Naive B cell (primary cell): ENCODE measurements around the gene AGAP2. TPM values are rescaled to one million over a fixed set of nuclear protein-coding genes. Genes with fewer than 3 reads are reported as not detected.
A peak's percentile ranks its signal among the peaks of the same experiment; 100 is the strongest.

Experiments
- ATAC-seq, 2 donors: fragments of 150-1000 bp; cut with Tn5 transposase; 2 replicates each; pipeline ENCODE4 v1.10.0; 2021; ENCODE audit warnings: low read depth in 2 of 2, mild to moderate bottlenecking in 2 of 2, moderate library complexity in 2 of 2
- DNase-seq: peaks from one replicate; pipeline ENCODE4 v3.0.0; 2022
- H3K27ac Mint-ChIP-seq, 6 donors: one replicate each; pipeline ENCODE4 v1.8.0; 2020 to 2022; ENCODE audit warnings: mild to moderate bottlenecking in 6 of 6, mixed read lengths in 6 of 6, moderate library complexity in 5 of 6, inconsistent platforms in 2 of 6
- H3K27me3 Mint-ChIP-seq, 3 donors: one replicate each; pipeline ENCODE4 v1.8.0; 2021 to 2022; ENCODE audit warnings: mixed read lengths in 3 of 3, mild to moderate bottlenecking in 1 of 3
- H3K36me3 Mint-ChIP-seq, 2 donors: one replicate each; pipeline ENCODE4 v1.8.0; 2020 to 2022; ENCODE audit warnings: mixed read lengths in 2 of 2, inconsistent platforms in 1 of 2, mild to moderate bottlenecking in 1 of 2
- H3K4me1 Mint-ChIP-seq, 3 donors: one replicate each; pipeline ENCODE4 v1.8.0; 2020 to 2022; ENCODE audit warnings: mixed read lengths in 3 of 3, inconsistent platforms in 1 of 3, mild to moderate bottlenecking in 1 of 3, moderate library complexity in 1 of 3
- H3K4me3 Mint-ChIP-seq, 8 donors: one replicate each; pipeline ENCODE4 v1.8.0; 2020 to 2022; ENCODE audit warnings: mild to moderate bottlenecking in 8 of 8, mixed read lengths in 8 of 8, moderate library complexity in 8 of 8, inconsistent platforms in 2 of 8
- H3K9me3 Mint-ChIP-seq, 7 donors: one replicate each; pipeline ENCODE4 v1.8.0; 2020 to 2022; ENCODE audit warnings: mixed read lengths in 7 of 7, mild to moderate bottlenecking in 5 of 7, inconsistent platforms in 2 of 7, moderate library complexity in 1 of 7
- polyA plus RNA-seq, 6 donors: library from polyadenylated mRNA; unstranded; fragments of 300-500 nt; fragmentation: Illumina TruSeq; gene quantifications; one replicate each; pipeline ENCODE4 v1.2.3, GENCODE V29; 2021; ENCODE audit warnings: low read depth in 6 of 6

Gene AGAP2
- polyA plus RNA-seq, 6 donors from 2014 or later = 1.2 to 4.0 (median 2.1) TPM

DNA sequence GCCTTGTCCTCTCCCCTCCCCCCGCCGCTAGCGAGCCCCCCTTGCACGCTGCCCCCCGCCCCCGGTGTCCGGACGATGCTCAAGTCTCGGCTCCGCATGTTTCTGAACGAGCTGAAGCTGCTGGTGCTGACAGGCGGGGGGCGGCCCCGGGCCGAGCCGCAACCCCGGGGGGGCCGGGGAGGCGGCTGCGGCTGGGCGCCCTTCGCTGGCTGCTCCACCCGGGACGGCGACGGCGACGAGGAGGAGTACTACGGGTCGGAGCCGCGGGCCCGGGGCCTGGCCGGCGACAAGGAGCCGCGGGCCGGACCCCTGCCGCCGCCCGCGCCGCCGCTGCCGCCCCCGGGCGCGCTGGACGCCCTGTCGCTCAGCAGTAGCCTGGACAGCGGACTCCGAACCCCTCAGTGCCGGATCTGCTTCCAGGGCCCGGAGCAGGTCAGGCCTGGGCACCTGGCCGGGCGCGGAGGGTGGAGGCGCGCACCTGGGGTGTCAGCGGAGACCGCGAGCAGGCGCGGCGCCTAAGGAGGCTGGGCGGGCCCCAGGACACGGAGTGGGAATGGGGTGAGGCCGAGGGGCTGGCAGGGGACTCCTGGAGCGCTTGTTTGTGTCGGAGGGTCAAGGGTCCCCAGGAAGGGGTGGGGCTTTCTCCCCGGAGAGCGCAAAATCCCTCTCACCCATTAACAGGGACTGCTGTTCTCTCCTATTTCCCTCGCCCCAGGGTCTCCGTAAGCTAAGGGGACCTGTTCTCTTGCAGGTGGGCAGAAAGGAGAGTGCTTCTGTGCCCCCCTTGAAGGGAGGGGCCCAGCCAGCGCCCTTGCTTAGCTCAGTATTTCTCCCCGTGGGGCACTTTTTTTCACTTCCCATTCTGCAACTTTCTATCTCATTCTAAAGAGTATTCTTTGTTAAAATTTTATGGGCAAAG is 17.2 kb upstream of the AGAP2 start:
- peaks cover 63 to 81% (median 74%) of the 10 kb centered on the region in 3 donors for H3K4me1 Mint-ChIP-seq
- H3K27ac Mint-ChIP-seq = peak overlapping the region; percentile 66 to 98 (median 95)
- H3K4me3 Mint-ChIP-seq = peak overlapping the region; percentile 83 to 96 (median 92)
- DNase-seq (peak; percentile 67), ATAC-seq (peak; percentile 24 to 28)
- no peaks in the 10 kb centered on the region for H3K9me3 Mint-ChIP-seq
- no peaks in the 10 kb centered on the region for H3K27me3 Mint-ChIP-seq
- peaks cover 7 to 8% of the 10 kb centered on the region in 2 donors for H3K36me3 Mint-ChIP-seq

DNA sequence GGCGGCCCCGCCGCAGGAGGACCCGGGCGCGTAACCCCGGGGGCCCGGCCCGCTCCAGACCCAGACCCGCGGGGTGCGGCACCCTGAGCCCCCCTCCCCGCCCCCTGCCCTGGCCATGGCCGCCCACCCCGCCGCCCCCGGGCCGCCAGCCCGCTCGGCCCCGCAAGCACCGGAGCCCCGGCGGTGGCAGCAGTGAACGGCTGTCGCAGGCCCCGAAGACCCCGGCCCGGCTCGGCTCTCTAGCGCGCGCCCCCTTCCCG is 16.6 kb upstream of the AGAP2 start:
- Mint-ChIP-seq H3K36me3 (peaks cover 7 to 8% of the 10 kb centered on the region in 2 donors), H3K9me3 (no peaks in the 10 kb centered on the region), H3K27me3 (no peaks in the 10 kb centered on the region), H3K4me1 (peaks cover 62 to 83% (median 70%) of the 10 kb centered on the region in 3 donors), H3K27ac (peak overlapping the region in 1 of 6 donors; percentile 91), H3K4me3 (peak overlapping the region in 3 of 8 donors; percentile 84 to 85 (median 85))
- ATAC-seq (no peak), DNase-seq (no peak)

DNA sequence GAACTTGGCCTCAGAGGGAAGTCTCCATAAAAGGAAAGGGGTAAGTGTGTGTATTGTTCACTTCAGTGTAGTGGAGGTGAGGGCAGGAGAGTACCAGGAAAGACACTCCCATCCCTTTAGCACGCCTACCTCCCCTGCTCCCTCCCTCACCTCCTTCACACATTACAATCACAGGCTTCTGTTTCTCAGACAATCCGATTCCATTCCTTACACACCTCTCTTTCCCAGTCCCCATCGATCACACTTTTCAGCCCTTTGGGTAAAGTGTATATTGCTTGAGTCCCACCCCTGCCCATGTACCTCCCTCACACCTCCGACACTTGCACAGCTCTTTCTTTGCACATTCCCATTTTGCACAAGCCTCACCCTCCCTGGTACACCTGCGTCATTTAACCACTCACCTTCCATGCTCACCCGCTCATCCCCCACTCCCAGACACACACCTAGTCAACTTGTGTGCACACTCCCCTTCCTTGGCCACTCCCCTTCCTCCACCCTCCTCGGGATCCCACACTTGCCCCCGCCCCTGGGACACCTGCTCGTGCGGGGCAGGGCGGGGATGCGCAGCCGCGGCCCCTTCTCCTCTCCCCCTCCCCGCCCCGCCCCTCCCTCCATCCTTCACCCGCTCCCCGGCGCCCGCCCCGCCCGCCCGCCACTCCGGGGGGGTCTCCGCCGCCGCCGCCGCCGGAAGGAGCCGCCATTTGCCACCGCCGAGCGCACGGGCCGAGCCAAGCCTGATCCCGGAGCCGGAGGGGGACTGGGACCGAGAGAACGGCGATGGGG is 16.1 kb upstream of the AGAP2 start, which contains the start of gene MARCHF9:
Gene MARCHF9, plus strand, starts transcription at position 693 of the 783 bp plus-strand sequence. CDS start 426 bp downstream, outside the sequence.
- DNase-seq = peak; percentile 73

DNA sequence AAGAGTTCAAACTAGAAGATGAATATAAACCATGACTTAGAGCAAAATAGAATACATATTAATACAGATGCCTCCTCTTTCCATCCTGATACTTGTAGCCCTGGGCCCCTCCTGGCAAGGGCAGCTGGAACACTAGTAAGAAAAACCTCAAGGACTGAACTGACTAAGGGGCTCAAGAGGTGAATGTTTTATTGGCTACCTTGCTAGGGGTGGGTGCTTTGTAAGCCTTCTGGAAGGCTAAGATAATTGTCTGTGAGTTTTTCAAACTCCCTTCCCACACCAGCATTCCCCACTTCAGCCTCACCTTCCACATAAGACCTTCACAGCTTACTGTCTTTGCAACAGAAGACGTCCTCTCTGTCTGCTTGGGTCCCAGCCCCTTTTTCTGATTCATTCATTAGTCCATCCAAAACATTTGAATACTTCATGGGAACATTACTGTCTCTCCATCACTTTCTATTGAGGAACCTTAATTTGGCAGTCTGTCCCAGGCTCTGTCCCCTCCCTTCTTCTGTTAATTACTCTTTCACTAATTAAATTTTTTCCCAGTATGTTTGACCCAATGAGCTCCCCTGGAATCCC is 15.3 kb upstream of the AGAP2 start:
- no peak for DNase-seq
- Mint-ChIP-seq H3K36me3 (peaks cover 0 to 7% of the 10 kb centered on the region in 2 donors), H3K27ac (peak overlapping the region; percentile 83 to 99 (median 96)), H3K4me3 (peak overlapping the region; percentile 84 to 97 (median 92)), H3K4me1 (peaks cover 51 to 72% (median 59%) of the 10 kb centered on the region in 3 donors), H3K9me3 (no peaks in the 10 kb centered on the region), H3K27me3 (no peaks in the 10 kb centered on the region)
- ATAC-seq = no peak

More for the DNA sequence above, 16.1 kb upstream of the AGAP2 start, which contains the start of gene MARCHF9:
- ATAC-seq = peak; percentile 17 to 20
- Mint-ChIP-seq H3K27me3 (no peaks in the 10 kb centered on the region), H3K36me3 (peaks cover 4 to 7% of the 10 kb centered on the region in 2 donors), H3K4me1 (peaks cover 56 to 79% (median 66%) of the 10 kb centered on the region in 3 donors), H3K4me3 (peak within 1 kb of the TSS; percentile 85 to 97 (median 94)), H3K27ac (peak within 1 kb of the TSS; percentile 91 to 99 (median 97)), H3K9me3 (no peaks in the 10 kb centered on the region)

DNA sequence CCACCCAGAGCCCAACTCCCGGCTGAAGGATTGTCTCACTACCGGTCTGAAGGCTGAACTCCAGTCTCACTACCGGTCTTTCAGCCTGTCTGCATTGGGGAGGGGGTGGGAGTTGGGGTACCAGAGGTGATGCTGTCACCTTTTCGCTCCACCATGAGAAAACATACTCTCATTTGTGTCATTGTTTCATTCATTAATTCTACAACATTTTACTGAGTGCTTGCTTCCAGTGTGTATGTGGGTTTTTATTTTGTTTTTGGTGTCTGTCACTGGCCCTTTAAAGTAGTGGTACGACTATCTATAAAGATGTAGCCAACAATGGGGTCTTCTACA is 14.1 kb upstream of the AGAP2 start:
- no peak for ATAC-seq
- Mint-ChIP-seq H3K4me1 (peaks cover 45 to 63% (median 53%) of the 10 kb centered on the region in 3 donors), H3K9me3 (no peaks in the 10 kb centered on the region)

DNA sequence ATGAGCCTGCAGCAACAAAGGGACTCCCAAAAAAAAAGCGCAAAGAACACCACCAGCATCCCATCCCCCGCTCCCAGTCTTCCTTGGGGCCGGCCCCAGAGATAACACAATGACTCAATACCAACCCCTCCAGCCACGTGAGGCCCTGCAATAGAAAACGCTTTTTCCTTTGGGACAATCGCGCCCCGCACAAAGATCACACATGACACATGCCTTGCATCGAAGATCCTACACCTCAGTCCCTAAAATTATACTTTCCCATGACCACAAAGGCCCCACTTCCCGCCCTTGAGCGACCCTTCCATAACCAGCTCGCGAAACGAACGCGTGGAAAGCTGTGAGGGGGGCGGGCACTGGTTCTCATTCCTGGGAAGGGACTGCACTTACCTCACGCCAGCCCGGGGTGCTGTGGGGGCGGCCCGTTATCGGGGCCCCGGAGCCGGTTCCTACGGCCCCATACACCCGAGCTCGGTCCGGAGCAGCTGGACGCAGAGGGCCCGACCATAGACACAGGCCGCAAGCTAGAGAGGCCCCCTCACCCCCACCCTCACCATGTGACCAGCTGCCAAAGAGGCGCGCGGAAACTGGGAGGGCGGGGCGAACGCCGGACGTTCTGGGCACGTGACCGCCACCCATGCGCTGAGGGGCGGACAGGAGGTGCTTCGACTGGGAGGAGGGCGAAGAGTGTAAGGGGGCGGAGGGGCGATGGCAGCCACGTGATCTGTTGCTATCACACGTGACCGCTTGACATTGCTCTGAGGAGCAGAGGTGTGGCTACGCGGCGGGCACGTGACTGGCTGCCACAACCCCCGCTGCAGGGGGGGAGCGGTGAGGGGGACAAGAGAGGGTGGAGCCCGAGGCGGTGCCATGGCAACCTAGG is 13.5 kb upstream of the AGAP2 start, which contains the start of gene CDK4:
Gene CDK4, minus strand, starts transcription at position 523 of the 880 bp plus-strand sequence. CDS start 593 bp downstream, outside the sequence.
- H3K4me3 Mint-ChIP-seq = peak within 1 kb of the TSS; percentile 85 to 98 (median 94)
- no peaks in the 10 kb centered on the region for H3K27me3 Mint-ChIP-seq
- H3K36me3 Mint-ChIP-seq = no peaks in the 10 kb centered on the region
- DNase-seq (peak; percentile 99), ATAC-seq (peak; percentile 75 to 77)
- H3K4me1 Mint-ChIP-seq = peaks cover 48 to 58% (median 50%) of the 10 kb centered on the region in 3 donors
- peak within 1 kb of the TSS; percentile 83 to 99 (median 96) for H3K27ac Mint-ChIP-seq
- no peaks in the 10 kb centered on the region for H3K9me3 Mint-ChIP-seq

More for the DNA sequence above, 14.1 kb upstream of the AGAP2 start:
- Mint-ChIP-seq H3K36me3 (no peaks in the 10 kb centered on the region), H3K27ac (peak overlapping the region; percentile 83 to 99 (median 96)), H3K4me3 (peak overlapping the region; percentile 85 to 98 (median 94)), H3K27me3 (no peaks in the 10 kb centered on the region)
- no peak for DNase-seq

DNA sequence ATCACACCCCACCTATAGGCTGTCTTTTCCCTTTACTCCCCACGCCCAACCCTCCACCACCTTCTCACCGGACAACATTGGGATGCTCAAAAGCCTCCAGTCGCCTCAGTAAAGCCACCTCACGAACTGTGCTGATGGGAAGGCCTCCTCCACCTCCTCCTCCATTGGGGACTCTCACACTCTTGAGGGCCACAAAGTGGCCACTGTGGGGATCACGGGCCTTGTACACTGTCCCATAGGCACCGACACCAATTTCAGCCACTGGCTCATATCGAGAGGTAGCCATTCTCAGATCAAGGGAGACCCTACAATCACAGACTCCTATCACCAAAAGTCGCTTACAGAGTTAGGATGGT is 12.9 kb upstream of the AGAP2 start:
- ATAC-seq (no peak), DNase-seq (no peak)
- no peaks in the 10 kb centered on the region for H3K9me3 Mint-ChIP-seq
- peaks cover 43 to 54% (median 47%) of the 10 kb centered on the region in 3 donors for H3K4me1 Mint-ChIP-seq
- H3K4me3 Mint-ChIP-seq = peak overlapping the region; percentile 85 to 98 (median 94)
- H3K27me3 Mint-ChIP-seq = no peaks in the 10 kb centered on the region
- no peaks in the 10 kb centered on the region for H3K36me3 Mint-ChIP-seq
- H3K27ac Mint-ChIP-seq = peak overlapping the region; percentile 83 to 99 (median 96)

DNA sequence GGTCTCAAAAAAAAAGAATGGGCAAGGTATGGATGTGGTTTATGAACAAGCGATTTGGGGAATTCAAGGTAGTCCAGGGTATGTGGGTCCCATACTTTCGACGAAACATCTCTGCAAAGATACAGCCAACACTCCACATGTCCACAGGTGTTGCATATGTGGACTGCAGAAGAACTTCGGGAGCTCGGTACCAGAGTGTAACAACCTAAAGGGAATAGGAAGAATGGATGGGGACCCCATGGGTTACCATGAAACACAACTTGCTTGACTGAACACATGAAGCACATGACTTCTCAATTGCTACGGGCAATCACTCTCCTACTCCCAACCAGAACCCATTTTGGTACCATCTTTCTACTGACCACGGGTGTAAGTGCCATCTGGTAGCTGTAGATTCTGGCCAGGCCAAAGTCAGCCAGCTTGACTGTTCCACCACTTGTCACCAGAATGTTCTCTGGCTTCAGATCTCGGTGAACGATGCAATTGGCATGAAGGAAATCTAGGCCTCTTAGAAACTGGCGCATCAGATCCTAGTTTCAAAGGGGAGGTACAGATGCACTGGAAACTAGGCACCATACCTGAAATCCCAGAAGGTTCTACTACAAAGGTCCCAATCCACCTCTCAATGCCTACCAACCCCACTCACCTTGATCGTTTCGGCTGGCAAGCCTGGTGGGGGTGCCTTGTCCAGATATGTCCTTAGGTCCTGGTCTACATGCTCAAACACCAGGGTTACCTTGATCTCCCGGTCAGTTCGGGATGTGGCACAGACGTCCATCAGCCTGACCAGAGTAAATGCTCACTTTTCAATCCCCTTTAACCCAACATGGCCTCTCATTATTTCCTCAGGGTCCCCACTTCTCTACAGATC is 12.3 kb upstream of the AGAP2 start:
- H3K4me3 Mint-ChIP-seq = peak overlapping the region; percentile 78 to 98 (median 92)
- H3K27ac Mint-ChIP-seq = peak overlapping the region in 3 of 6 donors; percentile 91 to 99 (median 95)
- no peak for DNase-seq
- H3K36me3 Mint-ChIP-seq = no peaks in the 10 kb centered on the region
- H3K9me3 Mint-ChIP-seq = no peaks in the 10 kb centered on the region
- H3K27me3 Mint-ChIP-seq = no peaks in the 10 kb centered on the region
- peaks cover 44 to 55% (median 49%) of the 10 kb centered on the region in 3 donors for H3K4me1 Mint-ChIP-seq
- ATAC-seq = no peak

DNA sequence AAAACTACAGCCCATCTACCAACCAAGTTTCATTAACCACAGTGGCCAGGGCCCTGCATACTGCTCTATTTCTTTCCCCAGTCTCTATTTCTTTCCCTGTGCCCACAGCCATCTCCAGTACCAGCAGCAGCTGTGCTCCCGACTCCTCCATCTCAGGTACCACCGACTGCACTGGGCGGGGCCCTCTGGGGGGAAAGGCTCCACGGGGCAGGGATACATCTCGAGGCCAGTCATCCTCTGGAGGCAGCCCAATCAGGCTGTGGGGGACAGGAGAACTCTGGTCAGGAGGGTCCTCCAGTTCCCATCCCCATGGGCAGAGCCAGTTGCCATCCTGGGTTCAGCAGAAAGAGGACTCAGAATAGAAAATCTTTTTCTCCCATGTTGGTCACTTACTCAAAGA is 10.5 kb upstream of the AGAP2 start:
- Mint-ChIP-seq H3K4me1 (peaks cover 51 to 62% (median 57%) of the 10 kb centered on the region in 3 donors), H3K36me3 (no peaks in the 10 kb centered on the region), H3K27me3 (no peaks in the 10 kb centered on the region), H3K9me3 (no peaks in the 10 kb centered on the region), H3K27ac (no peak overlapping the region), H3K4me3 (peak overlapping the region in 1 of 8 donors; percentile 26)
- ATAC-seq (no peak), DNase-seq (no peak)

DNA sequence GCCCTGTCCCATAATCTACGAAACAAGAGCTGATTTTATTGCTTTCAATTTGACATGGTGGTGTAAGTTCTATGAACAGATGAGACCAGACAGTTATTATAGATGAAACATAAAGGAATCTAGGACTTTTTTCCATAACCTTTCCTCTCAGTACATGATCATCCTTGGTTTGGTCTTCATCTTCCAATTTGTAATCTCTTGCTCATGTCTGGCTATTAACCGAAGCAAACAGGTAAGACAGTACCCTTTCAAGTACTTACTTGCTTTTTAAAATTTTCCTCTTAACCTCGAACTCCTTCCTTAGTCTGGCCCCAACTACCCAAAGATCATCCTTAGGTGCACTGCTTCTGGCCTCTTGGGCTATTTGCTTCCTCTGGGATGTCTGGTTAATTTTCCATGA is 7.5 kb upstream of the AGAP2 start:
- no peaks in the 10 kb centered on the region for H3K27me3 Mint-ChIP-seq
- peaks cover 46 to 50% (median 50%) of the 10 kb centered on the region in 3 donors for H3K4me1 Mint-ChIP-seq
- H3K27ac Mint-ChIP-seq = peak overlapping the region in 5 of 6 donors; percentile 92 to 98 (median 96)
- ATAC-seq (no peak), DNase-seq (no peak)
- peak overlapping the region; percentile 90 to 99 (median 96) for H3K4me3 Mint-ChIP-seq
- no peaks in the 10 kb centered on the region for H3K9me3 Mint-ChIP-seq
- no peaks in the 10 kb centered on the region for H3K36me3 Mint-ChIP-seq

DNA sequence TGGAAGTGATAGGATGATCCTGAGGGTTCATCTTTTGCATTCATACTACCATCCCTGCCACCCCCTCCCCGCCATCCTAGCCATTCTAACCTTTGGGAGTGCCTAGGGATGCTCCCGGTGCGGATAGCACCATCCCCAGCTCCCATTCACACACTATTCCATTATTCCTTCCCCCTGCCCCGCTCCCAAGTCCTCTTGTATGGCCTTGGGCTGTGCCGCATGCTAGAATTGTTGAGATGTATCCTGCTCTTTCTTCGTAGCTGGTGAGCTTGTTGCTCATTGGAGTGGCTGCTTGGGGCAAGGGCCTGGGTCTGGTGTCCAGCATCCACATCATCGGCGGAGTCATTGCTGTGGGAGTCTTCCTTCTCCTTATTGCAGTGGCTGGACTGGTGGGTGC is 6.9 kb upstream of the AGAP2 start:
- H3K4me3 Mint-ChIP-seq = peak overlapping the region; percentile 90 to 99 (median 96)
- H3K36me3 Mint-ChIP-seq = no peaks in the 10 kb centered on the region
- ATAC-seq (no peak), DNase-seq (no peak)
- peaks cover 48 to 54% (median 50%) of the 10 kb centered on the region in 3 donors for H3K4me1 Mint-ChIP-seq
- H3K9me3 Mint-ChIP-seq = no peaks in the 10 kb centered on the region
- no peaks in the 10 kb centered on the region for H3K27me3 Mint-ChIP-seq
- peak overlapping the region; percentile 92 to 98 (median 96) for H3K27ac Mint-ChIP-seq
